GM12872 (cell line): ENCODE measurements around the gene RYR1.

Source experiments
- TF ChIP-seq, protein P1 (sequence below): IDR thresholded peaks from 3 replicates; pipeline ENCODE4 v1.5.1; 2011; ENCODE audit warnings: low read depth, mild to moderate bottlenecking, low read length, moderate library complexity; ENCODE audit not compliant: insufficient read depth

RYR1 gene

DNA sequence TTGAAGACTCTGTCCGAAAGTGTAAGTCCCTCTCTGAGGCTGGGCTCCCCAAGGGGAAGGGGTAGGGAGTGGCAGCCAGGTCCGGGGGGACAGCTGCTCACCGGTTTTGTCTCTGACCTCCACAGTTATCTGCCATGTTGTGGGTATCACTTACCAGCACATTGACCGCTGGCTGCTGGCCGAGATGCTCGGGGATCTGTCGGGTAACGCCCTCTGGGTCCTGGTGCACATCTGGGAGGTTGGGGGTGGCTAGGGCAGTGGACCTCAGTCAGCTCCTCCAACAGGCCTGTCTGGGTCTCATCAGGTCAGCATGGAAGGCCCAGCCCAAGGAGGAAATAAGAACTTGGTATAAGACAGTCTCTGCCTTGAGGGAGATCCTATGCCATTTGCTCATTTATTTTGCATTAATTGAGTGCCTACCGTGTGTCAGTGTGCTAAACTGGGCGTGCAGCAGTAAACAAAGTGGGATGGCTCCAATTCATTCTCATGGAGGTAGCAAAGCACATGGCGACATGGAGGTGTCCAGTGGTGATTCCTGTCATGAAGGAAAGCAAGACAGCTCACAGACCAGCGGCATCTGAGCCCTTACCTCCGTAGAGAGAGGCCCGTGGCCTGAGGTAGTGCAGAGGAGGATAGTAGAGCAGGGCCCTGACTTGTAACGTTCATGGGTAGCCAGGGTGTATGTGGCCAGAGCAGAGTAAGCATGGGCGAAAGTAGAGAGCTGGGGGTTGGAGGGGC is 199.2 kb downstream of the RYR1 start:
- TF ChIP-seq, protein P1, sequence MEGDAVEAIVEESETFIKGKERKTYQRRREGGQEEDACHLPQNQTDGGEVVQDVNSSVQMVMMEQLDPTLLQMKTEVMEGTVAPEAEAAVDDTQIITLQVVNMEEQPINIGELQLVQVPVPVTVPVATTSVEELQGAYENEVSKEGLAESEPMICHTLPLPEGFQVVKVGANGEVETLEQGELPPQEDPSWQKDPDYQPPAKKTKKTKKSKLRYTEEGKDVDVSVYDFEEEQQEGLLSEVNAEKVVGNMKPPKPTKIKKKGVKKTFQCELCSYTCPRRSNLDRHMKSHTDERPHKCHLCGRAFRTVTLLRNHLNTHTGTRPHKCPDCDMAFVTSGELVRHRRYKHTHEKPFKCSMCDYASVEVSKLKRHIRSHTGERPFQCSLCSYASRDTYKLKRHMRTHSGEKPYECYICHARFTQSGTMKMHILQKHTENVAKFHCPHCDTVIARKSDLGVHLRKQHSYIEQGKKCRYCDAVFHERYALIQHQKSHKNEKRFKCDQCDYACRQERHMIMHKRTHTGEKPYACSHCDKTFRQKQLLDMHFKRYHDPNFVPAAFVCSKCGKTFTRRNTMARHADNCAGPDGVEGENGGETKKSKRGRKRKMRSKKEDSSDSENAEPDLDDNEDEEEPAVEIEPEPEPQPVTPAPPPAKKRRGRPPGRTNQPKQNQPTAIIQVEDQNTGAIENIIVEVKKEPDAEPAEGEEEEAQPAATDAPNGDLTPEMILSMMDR = no peak

DNA sequence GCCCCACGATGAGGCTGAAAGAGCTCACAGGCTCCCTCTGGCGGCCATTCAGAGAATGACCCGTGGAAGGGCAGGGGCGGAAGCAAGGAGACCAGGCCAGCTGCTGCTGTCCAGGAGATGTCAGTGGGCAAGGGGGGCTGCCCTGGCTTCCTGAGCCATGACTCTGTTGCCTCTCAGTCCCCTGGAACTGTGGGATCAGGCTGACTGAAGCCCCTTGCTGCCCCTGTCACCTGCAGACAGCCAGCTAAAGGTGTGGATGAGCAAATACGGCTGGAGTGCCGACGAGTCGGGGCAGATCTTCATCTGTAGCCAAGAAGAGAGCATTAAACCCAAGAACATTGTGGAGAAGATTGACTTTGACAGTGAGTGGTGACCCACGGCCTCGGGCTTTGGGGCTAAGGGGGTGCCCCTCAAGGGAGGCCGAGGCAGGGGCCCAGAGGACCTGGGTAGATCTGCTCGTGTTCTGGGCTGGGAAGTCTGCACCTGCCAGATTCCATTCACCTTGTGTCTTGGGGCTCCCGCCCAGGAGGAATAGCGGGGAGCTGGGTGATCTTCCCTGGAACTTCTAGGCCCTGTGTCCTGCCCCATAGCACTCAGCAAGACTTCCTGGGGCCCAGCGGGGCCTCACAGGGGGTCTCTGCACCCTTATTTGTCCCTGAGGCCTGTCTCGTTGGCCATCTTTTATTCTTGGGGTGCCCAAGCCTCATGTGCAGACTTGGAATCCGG is 201.4 kb downstream of the RYR1 start:
- TF ChIP-seq, protein P1 = peak; percentile 93

DNA sequence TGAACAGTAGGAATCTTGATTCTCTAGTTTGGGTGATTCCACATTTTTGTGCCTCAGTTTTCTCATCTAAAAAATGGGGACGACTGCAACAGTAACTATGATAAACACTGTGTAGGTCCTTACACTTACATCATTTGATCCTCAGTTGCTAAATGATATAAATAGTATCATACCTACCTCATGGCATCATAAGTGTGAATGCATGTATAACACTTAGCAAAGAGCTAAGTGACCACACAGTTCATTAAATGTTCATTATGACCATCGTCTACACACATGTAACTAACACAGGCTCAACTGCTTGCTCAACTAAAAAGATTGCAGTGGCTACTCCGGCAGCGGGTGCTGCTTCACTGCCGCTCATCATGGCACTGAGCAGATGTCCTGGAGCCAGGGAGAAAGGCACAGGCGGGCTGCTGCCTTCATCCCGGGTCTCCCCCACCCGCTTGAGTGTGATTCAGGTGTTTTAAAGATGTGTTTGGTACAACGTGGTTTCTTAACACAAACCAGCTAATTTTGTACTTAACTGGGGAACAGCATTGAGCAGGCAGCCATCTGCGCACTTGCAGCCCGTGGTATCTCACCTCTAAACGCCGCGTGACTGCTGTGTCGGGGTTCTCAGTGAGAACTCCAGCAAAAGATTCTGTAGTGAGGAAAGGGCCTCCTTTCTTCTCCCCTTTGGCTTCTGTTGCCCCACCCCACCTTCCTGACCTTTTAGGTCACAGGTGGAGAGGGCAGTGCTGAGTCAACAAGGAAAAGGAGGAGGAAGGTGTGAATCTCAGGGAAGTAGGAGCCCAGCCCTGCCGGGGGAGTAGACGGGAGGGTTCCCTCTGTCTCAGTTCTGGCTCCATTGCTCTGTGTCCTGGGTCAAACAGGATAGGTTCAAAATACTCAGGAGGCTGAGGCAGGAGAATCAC is 202.2 kb downstream of the RYR1 start:
- TF ChIP-seq, protein P1 = no peak
